HG03354 (cell line): ENCODE results near the gene ALLC.

Experiments used
- ATAC-seq: cut with Tn5 transposase; IDR thresholded peaks from one replicate; pipeline ENCODE4 v1.9.1; 2021; ENCODE audit warnings: mild to moderate bottlenecking; ENCODE audit not compliant: unreplicated experiment, poor library complexity, severe bottlenecking

The ALLC gene

DNA sequence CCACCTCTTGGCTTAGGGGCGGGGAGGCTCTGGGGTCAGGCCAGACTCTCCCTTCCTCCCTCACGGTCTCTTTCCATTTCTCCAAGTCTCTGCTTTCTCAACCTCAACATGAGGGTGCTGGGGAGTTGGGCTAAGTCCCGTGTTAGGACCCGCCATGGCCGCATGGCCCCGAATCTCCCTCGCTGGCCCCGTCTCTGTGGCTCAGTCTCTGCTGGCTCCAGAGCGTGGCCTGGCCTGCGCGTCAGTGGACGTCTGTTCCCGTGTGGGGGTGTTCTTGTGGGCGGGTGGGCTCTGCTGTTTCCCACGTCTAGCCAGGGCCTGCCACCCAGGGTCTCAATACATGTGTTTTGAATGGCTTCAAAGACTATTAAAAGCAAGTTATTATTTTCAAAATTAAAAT, 12.4 kb downstream of the ALLC start:
- ATAC-seq: no peak

DNA sequence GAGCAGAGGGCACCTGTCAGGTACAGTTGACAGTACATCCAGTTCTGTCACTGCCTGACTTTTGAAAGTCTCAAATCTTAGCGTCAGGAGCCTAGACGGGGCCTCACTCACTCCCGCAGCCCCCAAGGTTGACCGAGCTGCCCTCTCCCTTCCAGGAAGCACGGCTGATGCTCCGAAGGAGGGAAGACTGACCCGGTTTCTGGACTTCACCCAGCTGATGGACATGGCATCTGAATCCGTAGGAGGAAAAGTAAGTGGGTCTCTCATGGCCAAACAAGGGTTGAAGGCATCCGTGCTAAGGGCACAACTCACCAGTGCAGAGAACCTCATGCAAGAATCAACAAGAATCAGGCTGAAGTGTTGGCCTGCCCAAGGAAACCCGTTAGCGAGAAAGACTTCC, 12.9 kb downstream of the ALLC start:
- no peak for ATAC-seq

DNA sequence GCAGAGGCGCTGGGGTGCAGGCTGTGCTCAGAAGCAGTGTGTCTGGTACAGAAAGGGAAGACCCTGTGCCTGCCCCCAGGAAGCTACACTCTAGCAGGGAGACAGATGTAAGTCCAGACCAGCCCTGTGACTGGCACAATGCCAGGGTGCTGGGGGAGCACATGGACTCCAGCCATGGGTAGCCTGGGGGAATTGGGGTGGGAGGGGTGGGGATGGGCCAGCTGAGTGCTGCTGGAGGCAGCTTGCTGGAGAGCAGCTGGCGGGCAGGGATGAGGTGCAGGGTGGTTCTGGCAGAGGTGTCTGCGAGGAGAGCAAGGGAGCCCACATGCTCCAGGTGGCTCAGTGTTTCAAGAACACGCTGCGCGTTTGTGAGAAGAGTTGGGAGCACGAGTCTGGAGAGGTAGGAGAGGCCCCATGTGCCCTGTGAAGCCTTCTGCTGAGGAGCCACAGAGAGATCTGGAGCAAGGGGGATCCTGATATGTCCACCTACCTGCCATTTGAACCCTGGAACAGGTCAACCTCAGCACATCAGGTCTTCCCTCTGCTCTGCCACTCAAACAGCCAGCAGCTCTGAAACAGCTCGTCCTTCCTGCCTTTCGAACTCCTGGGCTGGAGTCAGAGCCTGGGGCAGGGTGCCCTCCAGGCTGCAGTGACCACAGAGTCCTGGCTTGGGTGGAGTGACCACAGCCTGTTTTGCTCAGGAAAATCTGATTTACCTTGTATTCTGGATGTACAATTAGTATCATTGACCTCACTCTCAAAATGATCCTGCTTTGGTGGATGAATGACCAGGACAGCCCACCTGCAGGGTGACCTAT, 15.1 kb downstream of the ALLC start:
- ATAC-seq: no peak

DNA sequence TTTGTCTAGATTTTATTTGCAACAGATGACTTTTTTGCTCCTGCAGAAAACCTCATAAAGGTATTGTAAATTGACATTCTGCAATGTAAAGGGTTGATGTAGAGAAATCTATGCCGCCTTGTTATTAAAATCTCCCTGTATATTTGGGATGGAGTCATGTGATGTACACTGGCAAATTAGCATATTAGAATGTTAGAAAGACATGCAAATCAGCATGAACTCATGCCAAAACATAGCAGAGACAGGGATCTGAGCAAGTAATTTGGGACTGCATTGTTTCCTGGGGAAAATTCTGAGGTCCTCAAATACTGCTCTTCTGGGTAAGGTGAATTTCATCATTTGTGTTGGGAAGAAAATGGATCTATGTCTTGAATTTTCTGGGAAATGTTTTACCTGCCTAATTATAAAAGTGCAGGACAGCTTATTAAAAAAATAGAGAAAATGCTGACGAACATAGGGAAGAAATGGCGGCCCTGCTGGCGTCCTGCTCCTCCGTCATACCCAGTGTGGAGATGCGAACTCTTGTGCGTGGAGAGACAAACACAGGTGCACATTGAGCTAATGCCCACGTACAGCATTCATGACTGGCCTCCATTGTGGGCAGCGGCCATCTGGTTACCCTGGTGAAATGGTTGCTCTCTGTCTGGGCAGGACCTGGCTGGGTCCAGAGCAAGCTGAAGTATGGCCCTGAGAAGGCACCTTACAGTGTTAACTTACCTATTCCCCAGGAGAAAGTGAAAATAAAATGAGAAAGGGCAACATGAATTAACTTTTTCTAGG, 16.3 kb downstream of the ALLC start:
- ATAC-seq: no peak

DNA sequence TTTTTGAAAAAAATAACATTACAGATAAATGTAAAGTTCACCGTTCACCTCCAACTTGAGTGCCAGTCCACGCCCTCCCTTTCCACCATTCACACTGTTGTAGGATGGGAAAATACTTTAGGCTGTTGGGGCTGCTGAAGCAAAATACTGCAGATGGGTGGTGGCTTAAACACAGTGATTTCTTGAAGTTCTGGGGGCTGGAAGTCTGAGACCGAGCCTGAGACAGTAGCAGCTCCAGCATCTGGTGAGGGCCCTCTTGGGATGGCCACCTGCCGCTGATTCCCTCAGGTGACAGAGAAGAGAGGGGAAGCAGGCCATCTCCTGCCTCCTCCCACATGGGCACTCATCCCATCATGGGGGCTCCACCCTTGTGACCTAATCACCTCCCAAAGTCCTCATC, 17.7 kb downstream of the ALLC start:
- ATAC-seq: no peak

DNA sequence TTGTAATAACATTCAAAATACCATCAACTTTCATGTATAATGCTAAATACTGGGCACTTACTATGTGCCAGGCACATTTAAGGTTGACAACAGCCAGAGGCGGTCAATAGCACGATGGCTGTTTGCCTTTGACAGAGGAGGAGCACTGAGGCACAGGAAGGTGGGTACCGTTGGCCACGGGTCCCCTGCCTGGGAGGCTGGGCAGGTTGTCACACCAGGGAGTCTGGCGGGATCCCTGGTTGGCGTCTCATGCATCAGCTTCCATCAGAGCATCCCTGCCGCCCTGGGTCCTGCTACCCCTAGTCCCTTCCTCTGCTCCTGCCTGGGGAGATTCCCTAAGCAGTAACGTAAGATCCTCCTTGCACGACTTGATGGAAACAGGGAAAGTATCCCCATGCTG, 19.4 kb downstream of the ALLC start:
- no peak for ATAC-seq

DNA sequence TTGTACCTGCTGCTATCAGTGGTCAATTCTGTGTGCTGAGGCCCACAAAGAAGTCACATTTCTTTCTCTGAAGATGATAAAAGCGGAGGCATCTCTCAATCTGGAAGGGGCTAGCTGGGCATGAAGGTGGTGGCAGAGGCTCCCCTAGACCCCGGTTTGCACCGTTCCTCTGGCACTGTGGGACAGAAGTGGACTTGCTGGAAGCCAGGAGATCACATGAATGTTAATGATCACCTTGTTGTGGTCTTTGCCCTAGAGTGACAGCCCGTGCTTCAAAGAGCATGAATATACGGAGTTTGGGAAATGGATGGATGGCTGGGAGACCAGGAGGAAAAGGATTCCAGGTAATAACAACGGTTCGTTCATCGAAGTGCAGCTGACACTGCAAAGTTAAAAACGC, 20.2 kb downstream of the ALLC start:
- no peak for ATAC-seq

DNA sequence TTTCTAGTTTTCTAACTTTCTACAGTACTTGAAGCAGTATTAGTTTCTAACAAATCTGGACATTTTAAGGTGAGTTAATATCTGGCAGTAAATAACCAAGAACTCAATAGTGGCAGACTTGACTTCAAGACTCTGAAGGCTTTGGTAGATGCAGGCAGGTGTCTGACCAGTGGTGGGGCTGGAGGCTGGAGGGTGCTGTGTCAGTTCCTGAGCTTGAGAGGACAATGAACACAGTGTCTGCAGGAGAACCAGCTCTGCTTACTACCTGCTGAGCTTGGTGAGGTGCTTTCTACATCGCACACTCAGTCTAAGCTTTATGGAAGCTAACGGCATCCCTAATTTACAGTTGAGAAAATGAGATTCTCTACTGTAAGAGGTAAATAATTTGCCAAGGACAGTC, 21.2 kb downstream of the ALLC start:
- no peak for ATAC-seq

DNA sequence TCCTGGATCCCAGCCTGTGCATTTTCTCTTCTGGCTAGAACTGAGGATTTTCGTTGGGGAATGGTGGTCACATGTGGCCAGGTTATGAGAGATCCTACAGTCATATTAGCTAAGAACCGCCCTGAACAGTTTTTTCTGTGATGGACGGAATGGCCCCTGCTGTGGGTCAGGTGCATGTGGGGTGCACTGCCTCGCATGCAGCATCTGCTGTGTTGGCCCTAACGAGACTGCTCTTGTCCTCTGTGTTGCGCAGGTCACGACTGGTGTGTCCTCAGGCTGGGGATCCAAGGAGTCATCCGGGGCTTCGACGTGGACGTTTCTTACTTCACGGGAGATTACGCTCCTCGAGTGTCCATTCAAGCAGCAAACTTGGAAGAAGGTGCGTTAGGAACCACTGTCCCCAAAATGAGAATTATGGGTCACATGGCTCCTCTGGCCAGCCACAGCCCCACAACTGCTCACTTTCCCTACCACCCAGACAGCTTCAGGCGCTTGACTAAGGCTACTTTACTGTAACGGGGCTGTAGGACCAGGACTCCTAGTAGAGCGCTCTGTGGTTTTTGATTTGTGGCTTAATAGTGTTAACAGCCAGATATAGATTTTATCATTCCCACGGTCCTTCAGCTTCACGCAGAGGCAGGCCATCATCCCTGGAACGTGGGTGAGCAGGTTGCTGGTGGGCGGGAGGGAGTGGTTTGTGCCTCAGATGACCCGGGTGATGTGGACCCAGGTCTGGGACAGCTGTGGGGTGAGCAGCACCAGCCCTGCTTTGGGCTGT, 21.8 kb downstream of the ALLC start:
- no peak for ATAC-seq

DNA sequence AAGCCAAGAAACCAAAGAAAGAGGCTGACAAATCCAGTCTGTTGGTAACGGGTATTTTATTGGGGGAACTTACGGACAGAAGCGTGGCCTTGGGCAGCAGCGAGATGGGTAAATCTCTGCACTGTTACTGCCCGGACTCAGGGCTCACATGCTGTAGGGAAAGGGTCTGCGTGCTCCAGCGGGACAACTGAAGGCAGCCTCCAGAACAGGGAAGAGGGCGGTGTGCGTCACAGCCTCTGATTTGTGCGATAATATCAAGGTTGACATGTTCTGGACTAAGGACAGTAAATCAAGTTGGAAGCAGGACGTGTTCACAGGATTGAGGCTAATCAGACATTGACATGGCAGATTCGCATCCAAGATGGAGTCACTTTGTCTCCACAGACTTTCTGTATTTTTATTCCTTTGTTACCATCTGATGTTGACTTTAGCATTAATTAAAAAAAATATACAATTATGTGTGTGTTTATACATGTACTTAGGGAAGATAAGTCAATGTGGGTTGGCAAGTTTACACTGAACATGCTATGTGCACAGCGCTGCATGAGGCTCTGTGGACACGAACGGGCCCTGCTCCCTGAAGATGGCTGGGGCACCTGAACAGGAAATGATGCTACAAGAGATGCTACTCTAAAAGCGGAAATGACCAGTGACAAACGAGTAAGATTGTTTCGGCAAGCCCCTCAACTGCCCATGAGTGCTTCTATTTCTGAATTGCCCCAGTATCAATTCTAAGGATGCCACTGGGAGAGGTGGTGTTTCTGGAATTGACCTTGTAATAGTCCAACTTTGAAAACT, 22.7 kb downstream of the ALLC start:
- no peak for ATAC-seq

DNA sequence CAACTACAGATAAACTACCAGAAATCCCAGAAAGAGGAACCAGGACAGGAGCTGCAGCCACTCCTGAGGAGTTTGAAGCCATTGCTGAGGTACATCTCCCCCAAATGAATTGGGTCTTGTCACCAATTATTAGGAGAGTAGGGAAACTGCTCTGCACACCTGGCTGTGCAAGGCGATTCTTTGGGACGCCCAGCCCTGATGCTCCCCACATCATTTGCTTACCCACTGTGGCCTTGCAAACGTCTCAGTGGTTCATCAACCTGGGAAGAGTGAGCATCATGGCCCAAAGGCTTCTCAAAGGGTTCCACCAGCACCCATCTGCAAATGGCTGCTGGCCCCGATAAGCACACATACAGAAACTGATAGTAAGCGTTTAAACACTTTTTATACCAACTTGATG, 23.6 kb downstream of the ALLC start:
- no peak for ATAC-seq

DNA sequence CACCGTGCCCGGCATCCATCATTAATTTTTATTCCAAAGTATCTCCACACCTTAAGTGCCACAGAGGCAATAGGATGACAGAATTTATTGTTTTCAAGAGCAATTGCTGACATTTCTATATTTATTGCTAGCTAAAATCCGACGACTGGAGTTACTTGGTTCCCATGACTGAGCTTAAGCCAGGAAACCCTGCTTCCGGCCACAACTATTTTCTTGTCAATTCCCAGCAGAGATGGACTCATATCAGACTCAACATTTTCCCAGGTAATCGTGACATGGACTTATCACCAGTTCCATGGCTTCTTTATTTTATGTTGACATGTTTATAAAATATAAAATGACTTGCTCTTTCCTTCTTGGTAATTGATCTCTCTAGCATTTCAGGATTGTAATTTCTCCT, 24.8 kb downstream of the ALLC start:
- ATAC-seq: no peak

DNA sequence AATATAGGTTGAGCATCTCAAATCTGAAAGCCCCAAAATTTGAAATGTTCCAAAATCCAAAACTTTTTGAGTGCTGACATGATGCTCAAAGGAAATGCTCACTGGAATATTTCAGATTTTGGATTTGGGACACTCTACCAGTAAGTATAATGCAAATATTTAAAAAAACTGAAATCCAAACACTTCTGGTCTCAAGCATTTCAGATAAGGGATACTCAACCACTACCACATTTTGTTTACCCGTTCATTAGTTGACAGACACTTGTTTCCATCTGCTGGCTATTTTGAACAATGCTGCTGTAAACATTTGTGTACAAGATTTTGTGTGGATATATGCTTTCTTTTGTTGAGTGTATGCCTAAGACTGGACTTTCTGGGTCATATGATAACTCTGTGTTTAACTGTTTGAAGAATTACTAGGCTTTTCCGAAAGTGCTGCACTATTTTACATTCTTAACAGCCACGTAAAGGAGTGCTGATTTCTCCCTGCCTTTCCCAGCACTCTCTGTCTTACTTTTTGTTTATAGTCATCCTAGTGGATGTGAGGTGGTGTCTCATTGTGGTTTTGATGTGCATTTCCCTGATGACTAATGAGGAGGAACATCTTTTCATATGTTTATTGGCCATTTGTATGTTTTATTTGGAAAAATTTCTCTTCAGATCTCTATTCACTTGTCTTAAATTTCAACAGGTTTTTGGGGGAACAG, 25.9 kb downstream of the ALLC start:
- no peak for ATAC-seq

DNA sequence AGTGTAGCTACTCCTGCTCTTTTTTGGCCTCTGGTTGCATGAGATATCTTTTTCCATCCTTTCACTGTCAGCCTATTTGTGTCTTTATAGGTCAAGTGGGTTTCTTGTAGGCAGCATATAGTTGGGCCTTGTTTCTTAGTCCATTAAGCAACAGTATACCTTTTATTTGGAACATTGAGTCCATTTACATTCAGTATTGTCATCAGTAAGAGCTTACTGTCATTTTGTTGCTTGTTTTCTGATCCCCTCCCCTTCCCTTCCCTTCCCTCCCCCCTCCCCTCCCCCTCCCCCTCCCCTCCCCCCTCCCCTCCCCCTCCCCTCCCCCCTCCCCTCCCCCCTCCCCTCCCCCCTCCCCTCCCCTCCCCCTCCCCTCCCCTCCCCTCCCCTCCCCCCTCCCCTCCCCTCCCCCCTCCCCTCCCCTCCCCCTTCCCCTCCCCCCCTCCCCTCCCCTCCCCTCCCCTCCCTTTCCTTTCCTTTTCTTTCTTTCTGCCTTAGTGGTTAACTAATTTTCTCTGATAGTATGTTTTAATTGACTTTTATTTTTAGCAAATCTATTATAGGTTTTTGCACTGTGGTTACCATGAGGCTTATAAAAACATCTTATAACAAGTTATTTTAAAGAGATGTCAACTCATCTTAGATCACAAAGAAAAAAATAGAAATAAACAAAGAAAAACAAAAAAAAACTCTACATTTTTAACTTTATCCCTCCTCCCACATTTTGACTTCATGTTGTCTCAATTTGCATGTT, 32.2 kb downstream of the ALLC start:
- ATAC-seq: no peak

DNA sequence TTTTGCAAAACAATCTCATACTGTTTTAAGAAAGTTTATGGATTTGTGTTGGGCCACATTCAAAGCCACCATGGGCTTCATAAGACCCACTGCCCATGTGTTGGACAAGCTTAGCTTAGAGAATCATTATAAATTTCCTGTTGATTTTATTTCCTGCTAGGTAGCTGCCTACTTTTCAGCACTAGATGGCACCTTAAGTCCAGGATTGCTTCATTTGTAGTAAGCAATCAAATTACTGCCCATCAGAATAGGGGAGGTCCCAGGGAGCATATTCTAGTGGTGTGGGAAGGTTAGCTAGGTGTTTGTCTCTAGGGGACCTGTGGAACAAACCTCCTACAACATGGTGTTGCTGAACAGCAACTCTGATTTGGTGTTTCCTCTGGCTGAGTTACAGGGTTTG, 34.4 kb downstream of the ALLC start:
- no peak for ATAC-seq

DNA sequence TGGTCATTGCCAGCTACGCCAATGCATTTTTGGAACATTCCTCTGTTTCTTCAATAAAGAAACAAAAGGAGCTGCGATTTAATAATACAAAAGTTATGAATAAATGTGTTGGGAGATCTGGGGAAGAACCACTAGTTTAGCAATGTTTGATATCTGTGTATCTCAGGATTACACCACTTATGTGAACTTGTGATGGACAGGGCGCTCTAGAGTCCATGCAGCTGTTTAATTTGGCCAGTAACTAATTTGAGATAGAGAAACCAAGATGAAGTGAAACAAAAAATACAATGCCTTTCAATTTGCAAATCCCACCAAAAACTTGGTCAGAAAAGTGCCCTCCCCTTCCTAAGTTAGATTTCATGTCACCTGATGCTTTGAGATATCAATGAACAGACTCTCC, 38.5 kb downstream of the ALLC start:
- no peak for ATAC-seq

DNA sequence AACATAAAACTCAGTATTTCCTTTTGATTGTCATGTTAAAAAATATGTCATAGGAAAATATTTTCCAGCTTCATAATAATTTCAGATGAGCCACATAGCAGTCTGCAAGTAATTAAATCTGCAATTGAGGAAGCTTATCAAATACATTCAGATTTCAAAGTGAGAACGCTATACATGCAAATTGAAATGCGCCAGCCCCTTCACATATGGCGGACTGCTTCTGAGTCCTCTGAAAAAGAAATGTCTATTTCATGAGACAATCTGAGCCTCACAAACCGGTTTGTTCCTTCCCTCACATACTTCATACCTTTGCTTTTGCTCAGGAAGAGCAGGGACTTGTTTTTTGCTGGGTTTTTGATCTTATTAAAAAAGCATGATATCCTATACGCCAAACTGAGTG, 43.1 kb downstream of the ALLC start:
- ATAC-seq: no peak

DNA sequence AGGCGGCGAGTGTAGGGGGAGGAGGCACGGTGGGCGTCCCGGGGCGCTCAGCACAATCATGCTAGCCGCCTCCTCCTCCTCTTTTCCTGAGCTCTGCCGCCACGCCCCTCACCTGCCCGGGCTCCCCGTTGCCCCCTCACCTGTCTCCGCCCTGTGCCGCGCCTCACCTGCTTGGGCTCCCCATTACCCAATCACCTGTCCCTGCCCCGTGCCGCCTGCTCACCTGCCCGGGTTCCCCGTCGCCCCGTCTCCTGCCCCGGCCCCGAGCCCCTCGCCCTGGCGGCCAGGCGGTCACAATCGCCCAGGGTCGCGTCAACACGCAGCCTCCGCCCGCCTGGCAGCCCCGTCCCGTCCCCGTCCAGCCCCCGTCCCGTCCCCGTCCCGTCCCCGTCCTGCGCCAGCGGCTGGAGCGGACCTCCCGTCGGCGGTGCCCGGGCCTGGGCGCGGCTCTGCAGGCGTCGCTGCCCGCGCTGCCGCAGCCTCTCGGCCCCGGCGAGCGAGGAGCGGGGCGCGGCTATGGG, 45.3 kb downstream of the ALLC start, which contains the start of gene DCDC2C:
Gene DCDC2C, plus strand, starts transcription at position 340 of the 521 bp plus-strand sequence. Its CDS starts 177 bp downstream, at position 517.
- ATAC-seq: no peak
